ENCODE data around the gene GINM1. TPM values are rescaled to one million over a fixed set of nuclear protein-coding genes. Genes with fewer than 3 reads are reported as not detected.

The GINM1 gene
- total RNA-seq, 4 donors from 2014 or later, result 53.7 to 71.8 (median 57.0) TPM

DNA sequence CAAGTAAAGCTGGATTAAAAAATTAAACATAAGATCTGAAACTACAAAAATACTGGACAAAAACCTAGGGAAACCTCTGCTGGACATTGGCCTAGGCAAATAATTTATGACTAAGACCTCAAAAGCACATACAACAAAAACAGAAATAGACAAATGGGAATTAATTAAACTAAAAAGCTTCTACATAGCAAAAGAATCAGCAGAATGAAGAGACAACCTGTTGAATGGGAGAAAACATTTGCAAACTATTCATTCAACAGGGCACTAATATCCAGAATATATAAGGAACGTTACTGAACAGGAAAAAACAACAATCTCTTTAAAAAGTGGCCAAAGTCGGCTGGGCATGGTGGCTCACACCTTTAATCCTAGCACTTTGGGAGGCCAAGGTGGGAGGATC, 6.8 kb upstream of the GINM1 start:
- TF ChIP-seq EP300 (IDR thresholded peaks at IDR 0.05) (no peak), POLR2A (IDR thresholded peaks at IDR 0.05; ENCODE audit: low read depth) (no peak), POLR2AphosphoS5 (IDR thresholded peaks at IDR 0.05) (no peak)
- TF ChIP-seq, protein P1, sequence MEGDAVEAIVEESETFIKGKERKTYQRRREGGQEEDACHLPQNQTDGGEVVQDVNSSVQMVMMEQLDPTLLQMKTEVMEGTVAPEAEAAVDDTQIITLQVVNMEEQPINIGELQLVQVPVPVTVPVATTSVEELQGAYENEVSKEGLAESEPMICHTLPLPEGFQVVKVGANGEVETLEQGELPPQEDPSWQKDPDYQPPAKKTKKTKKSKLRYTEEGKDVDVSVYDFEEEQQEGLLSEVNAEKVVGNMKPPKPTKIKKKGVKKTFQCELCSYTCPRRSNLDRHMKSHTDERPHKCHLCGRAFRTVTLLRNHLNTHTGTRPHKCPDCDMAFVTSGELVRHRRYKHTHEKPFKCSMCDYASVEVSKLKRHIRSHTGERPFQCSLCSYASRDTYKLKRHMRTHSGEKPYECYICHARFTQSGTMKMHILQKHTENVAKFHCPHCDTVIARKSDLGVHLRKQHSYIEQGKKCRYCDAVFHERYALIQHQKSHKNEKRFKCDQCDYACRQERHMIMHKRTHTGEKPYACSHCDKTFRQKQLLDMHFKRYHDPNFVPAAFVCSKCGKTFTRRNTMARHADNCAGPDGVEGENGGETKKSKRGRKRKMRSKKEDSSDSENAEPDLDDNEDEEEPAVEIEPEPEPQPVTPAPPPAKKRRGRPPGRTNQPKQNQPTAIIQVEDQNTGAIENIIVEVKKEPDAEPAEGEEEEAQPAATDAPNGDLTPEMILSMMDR (IDR thresholded peaks at IDR 0.05), result no peak
- Histone ChIP-seq H3K9me3 (no peaks in the 10 kb centered on the region), H3K4me1 (no peaks in the 10 kb centered on the region), H3K36me3 (no peaks in the 10 kb centered on the region), H3K27ac (replicated peaks in 1 of 4) (no peak overlapping the region), H3K27me3 (no peaks in the 10 kb centered on the region), H3K4me3 (no peak overlapping the region)
- intact Hi-C loops (cut with DNase I), result no loop called here
- no peak for DNase-seq (ENCODE audit: extremely low spot score)
- 60% methylated on average over 2 of the region's 2 CpGs for WGBS

GRCh38 chr6:149560736-149561135, 5.4 kb upstream of the GINM1 start:
- H3K4me1 ChIP-seq, result peaks cover 7 to 8% (median 7%) of the 10 kb centered on the region in 4 donors
- no peak overlapping the region for H3K4me3 ChIP-seq
- DNase-seq (ENCODE audit: extremely low spot score), result no peak
- TF ChIP-seq, protein P1 (IDR thresholded peaks at IDR 0.05), result peak in 1 of 3 experiments; percentile 35
- TF ChIP-seq EP300 (IDR thresholded peaks at IDR 0.05), result no peak
- intact Hi-C loops (cut with DNase I), result loop anchor here (10.0 kb wide), 1 partner anchor 164 kb away; no protein-coding TSS in a partner anchor
- no peaks in the 10 kb centered on the region for H3K27me3 ChIP-seq
- H3K9me3 ChIP-seq, result no peaks in the 10 kb centered on the region
- no peak overlapping the region for H3K27ac ChIP-seq (replicated peaks in 1 of 4)
- WGBS, result 60% methylated on average over 3 of the region's 3 CpGs
- no peaks in the 10 kb centered on the region for H3K36me3 ChIP-seq

- 85% methylated on average over 5 of the region's 5 CpGs for WGBS
- Histone ChIP-seq H3K27me3 (no peaks in the 10 kb centered on the region), H3K9me3 (no peaks in the 10 kb centered on the region), H3K4me1 (peaks cover 19 to 21% (median 19%) of the 10 kb centered on the region in 4 donors), H3K27ac (replicated peaks in 1 of 4) (no peak overlapping the region), H3K4me3 (no peak overlapping the region), H3K36me3 (no peaks in the 10 kb centered on the region)
- no peak for DNase-seq (ENCODE audit: extremely low spot score)
- TF ChIP-seq, protein P1 (IDR thresholded peaks at IDR 0.05), result no peak
- TF ChIP-seq POLR2AphosphoS5 (IDR thresholded peaks at IDR 0.05), result no peak
- no peak for TF ChIP-seq POLR2A (IDR thresholded peaks at IDR 0.05; ENCODE audit: low read depth)
- no peak for TF ChIP-seq EP300 (IDR thresholded peaks at IDR 0.05)
- intact Hi-C loops (cut with DNase I), result loop anchor here (10.0 kb wide), 1 partner anchor 161 kb away; no protein-coding TSS in a partner anchor
Observed at GRCh38 chr6:149563203-149563927, 2.8 kb upstream of the GINM1 start.

DNA sequence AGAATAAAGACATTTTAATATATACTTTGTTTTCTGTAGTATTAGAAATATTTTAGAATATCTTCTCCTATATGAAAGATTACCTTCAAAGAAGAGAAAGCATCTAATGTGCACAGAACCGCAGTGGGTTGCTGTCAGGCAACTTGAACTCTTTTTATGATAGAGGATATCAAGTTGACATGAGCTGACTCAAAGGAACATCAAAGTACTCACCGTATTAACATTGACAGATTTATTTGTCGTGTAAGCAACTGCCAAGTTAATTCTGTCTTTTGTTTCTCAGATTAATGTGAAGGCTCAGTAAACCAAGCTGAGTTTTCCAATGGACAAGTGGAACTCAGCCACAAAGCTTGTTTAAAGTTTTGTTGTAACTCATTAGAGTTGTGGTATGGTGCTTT, 2.2 kb upstream of the GINM1 start:
- Histone ChIP-seq H3K9me3 (no peaks in the 10 kb centered on the region), H3K27me3 (no peaks in the 10 kb centered on the region), H3K4me3 (no peak overlapping the region), H3K4me1 (peaks cover 19 to 21% (median 19%) of the 10 kb centered on the region in 4 donors), H3K27ac (replicated peaks in 1 of 4) (no peak overlapping the region), H3K36me3 (no peaks in the 10 kb centered on the region)
- no peak for DNase-seq (ENCODE audit: extremely low spot score)
- intact Hi-C loops (cut with DNase I), result loop anchor here (10.0 kb wide), 1 partner anchor 161 kb away; no protein-coding TSS in a partner anchor
- 64% methylated on average over 3 of the region's 3 CpGs for WGBS
- TF ChIP-seq, protein P1 (IDR thresholded peaks at IDR 0.05), result no peak
- TF ChIP-seq EP300 (IDR thresholded peaks at IDR 0.05), result no peak
- TF ChIP-seq POLR2AphosphoS5 (IDR thresholded peaks at IDR 0.05), result no peak
- TF ChIP-seq POLR2A (IDR thresholded peaks at IDR 0.05; ENCODE audit: low read depth), result no peak
